Stimulated activated CD8-positive, alpha-beta memory T cell treated with anti-CD3 and anti-CD28 coated beads, Interleukin-12 subunit alpha, Interleukin-12 subunit beta, amount 100 ng/mL, for 4 hours (primary cell): ENCODE results near the gene SNAPC5.
"Not testable (repeated sequence)": the region's sequence is repeated elsewhere in the genome, so short reads cannot be mapped to it uniquely, and the experiment has no call there.

ENCODE experiments used
- DNase-seq: peaks from one replicate; pipeline ENCODE4 v3.0.0-alpha.2; 2020; ENCODE audit warnings: low read depth

Gene SNAPC5, protein sequence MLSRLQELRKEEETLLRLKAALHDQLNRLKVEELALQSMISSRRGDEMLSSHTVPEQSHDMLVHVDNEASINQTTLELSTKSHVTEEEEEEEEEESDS

GRCh38 chr15:66497502-66498455, at the start of gene SNAPC5:
Gene SNAPC5, minus strand, starts transcription at chr15:66497762. Its CDS starts 31 bp downstream, at chr15:66497731.
- peak; percentile 96 for DNase-seq

- no peak for DNase-seq
Measured at GRCh38 chr15:66545255-66545654, 47.7 kb upstream of the SNAPC5 start.

- no peak for DNase-seq
Measured at GRCh38 chr15:66542896-66543295, 45.3 kb upstream of the SNAPC5 start.

DNA sequence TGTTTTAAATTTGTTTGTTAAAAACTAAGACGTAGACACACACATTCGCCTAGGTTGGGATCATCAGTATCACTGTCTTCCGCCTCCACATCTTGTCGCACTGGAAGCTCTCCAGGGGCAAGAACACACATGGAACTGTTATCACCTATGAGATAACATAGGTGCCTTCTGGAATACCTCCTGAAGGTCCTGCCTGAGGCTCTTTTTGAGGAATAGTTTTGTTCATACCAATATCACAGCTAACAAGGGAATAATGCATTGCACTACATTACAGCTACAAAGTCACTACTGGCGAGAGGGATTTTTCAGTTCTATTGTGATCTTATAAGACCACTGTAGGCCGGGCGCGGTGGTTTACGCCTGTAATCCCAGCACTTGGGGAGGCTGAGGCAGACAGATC, 37.5 kb upstream of the SNAPC5 start:
- no peak for DNase-seq

DNA sequence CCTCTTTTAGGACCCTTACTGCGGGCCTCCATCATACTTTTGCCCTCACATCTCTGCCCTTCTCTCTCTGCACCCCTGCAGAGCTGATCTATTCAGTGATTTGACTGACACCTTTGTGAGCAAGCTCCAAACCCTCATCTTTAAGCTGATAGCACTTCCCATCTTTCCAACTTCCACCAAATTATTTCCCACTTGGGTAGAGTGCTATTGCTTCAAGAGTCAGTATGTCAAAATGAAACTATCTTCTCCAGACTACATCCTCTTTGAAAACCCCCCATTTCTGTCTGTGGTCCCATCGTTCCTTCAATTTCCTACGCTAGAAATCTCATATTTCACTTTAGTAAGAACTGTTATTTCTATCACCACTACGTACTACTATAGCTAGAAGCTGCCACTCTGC, 27.3 kb upstream of the SNAPC5 start:
- DNase-seq, result no peak

- DNase-seq, result no peak
Measured at GRCh38 chr15:66523926-66524325, 26.4 kb upstream of the SNAPC5 start.

- no peak for DNase-seq
Measured at GRCh38 chr15:66515901-66516322, 18.4 kb upstream of the SNAPC5 start.

DNA sequence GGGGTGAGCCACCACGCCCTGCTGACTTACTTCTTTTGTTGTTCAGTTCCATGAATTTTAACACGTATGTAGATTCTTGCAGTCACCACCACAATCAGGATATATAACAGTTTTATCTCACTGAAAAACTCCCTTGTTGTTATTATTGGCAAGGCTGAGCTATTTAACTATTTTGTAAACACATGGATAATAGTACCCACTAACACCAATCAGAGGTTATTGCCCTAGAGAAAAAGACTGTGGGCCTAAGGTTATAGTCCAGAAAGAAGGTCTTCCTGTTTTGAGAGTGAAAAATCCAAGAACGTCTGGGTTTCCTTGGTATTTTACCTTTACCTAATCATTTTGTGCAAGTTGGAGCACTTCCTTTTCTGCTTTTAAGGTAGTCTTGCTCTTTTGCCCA, 17.0 kb upstream of the SNAPC5 start:
- DNase-seq, result no peak

GRCh38 chr15:66508293-66508883, 10.8 kb upstream of the SNAPC5 start:
- DNase-seq, result no peak

DNA sequence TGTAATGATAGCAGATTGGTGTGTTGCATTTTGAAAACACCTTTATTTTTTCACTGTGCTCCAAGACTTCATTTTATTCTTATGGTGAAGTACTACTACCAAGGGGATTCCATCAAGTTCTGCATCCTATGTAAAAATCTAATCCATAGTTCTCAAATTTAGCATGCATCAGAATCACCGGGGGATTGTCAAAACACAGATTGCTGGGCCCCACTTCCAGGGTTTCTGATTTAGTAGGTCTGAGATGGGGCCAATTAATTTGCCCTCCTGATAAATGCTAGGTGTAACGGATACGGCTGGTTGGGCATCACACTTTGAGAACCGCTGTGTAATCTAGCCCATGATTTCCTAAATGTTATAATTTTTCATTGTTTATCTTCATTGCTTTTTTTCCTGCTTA, 8.3 kb upstream of the SNAPC5 start:
- DNase-seq, result no peak

DNA sequence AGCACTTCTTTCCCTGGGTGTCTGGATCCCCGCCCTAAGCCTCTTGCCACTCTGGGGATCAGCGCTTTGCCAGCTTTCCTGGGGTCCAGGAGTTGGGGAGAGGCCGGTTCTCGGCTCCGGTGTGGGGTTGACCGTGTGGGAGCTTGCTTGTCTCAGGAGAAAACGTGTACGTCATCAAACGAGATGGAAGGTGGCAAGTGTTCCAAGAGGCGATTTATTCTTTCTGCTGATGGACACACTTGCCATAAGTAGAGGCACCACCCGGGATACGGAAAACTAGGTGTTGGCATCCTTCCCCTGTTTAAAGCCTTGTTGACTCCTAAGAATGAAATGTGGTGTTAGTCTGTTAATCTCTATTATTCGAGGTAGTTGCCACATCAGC, 7.9 kb upstream of the SNAPC5 start:
- no peak for DNase-seq

DNA sequence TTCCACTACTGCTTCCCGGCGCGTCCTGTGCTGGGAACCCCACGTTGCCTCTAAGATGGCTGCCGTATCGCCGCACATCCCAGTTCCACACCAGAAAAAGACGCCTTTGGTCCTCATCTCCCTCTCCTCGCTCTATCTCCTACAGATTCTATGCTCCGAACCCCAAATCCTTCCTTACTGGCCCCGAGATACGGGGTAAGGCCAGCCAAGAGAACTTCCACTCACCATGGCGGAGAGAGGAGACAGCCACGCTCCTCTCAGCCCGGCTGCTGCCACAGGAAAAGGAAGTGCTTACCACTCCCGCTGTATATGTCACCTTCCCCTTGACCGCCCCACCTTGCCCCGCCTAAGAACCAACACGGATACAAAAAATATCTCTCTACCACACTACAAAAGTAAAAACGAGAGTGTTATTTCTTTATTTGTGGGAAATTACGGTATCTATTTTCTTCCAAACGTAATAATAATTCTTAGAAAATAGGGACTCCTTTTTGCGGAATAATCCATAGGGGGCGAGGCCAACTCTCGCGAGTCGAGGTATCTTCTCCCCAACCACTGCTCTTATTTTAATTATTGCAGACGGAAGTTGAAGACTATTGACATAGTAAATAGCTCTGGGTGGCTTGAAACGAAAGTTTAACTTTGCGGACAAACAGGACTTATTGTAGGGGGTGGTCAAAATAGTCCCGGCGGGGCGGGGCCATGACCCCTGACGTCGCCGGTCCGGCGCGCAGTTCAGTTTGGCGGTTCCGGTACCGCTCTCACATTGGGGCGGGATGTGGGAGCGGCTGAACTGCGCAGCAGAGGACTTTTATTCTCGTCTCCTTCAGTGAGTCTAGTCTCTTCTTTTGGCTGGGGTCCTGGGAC, 7.2 kb upstream of the SNAPC5 start, which contains the start of the genes RPL4 and ZWILCH:
Gene RPL4, minus strand, starts transcription at position 293 of the 867 bp plus-strand sequence. Its CDS starts 65 bp downstream, at position 228.
Gene ZWILCH, plus strand, starts transcription at position 764 of the 867 bp plus-strand sequence. Its CDS starts 13 bp downstream, at position 777.
- peak; percentile 69 for DNase-seq

GRCh38 chr15:66503780-66504562, 6.4 kb upstream of the SNAPC5 start:
- DNase-seq, result no peak

- DNase-seq, result not testable (repeated sequence)
Measured at GRCh38 chr15:66503041-66503648, 5.6 kb upstream of the SNAPC5 start.

GRCh38 chr15:66502491-66502890, 4.9 kb upstream of the SNAPC5 start:
- DNase-seq, result no peak

DNA sequence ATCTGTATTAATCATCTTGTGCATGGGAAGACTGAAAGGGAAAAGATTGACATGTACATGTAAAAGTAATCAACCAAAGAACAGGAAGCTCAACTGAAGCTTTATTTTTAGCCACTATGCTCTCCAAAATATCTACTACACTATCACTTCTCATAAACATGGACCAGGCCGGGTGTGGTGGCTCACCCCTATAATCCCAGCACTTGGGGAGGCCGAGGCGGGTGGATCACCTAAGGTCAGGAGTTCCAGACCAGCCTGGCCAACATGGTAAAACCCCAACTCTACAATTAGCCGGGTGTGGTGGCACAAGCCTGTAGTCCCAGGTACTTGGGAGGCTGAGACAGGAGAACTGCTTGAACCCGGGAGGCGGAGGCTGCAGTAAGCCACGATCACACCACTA, 2.8 kb upstream of the SNAPC5 start:
- DNase-seq, result not testable (repeated sequence)

DNA sequence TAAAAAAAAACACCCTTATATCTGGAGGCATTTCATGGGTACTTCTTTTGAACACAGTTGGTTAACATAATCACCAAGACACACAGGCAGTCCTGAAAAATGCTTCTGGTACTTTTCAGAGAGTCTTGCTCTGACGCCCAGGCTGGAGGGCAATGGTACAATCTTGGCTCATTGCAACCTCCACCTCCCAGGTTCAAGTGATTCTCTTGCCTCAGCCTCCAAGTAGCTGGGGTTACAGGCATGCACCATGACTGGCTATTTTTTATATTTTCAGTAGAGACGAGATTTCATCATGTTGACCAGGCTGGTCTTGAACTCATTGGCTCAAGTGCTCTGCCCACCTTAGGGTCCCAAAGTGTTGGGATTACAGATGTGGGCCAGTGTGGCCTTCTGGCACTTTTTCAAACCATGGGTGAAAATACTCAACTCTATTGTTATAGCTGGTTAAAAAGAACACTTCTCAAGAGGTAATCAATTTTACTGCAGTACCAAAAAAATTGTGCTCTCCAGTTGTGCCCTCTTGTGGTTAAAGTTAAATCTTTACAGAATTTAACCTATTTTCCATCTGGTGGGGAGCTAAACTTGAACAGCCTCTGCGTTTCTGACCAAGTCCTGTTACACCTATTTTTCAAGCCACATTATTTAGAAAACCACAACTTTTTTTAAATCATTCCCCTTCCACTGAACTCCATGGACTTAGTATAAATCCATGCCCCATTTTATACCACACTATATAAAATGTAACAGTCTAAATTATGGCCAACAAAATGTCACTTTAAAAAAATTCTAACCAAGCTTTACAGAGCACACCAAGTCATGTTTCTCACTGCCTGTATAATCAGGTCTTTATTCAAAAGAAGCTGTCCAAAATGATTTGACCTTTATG, 1.2 kb upstream of the SNAPC5 start:
- DNase-seq, result no peak

DNA sequence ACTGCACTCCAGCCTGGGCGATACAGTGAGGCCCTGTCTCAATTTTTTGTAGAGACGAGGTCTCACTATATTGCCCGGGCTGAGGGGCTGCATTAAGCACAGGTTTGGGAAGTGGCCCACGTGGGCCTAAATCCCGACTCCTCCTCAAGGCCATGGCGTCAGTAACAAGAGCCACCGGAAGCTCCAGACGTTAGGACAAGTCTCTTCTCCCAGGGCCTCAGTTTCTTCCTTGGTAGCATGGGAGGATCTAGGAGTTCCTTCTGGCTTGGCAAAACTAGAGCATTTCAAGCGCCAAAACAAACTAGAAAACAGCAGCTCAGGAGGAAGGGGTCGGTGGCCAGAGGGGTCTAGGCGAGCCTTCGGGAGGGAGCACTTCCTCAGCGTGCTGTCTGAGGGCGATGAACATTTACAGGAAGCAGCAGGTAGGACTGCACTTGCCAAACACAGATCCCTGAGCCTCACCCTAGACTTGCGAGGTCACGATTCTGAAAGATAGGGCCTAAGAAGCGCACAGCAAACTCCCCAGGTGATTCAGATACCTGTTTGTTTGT, 536 bp downstream of the SNAPC5 start:
- DNase-seq, result peak; percentile 6

DNA sequence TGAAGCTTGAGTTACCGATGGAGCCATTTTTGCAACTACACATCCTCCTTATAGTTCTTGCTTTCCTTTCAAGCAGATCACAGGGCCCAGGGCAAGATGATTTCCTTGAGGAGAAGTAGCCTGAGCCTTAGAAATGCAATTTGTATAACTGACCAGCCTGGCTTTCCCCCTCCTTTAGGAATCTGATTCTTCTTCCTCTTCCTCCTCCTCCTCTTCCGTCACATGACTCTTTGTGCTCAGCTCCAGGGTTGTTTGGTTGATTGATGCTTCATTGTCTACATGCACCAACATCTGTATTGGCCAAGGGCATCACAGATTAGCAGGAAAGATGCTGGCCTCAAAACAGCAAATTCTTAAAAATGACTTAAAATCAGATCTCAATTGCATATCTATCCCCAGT, 3.3 kb downstream of the SNAPC5 start:
- no peak for DNase-seq
